Right atrium auricular region (tissue), 2 donors: ENCODE results near the gene GAK. TPM values are rescaled to one million over a fixed set of nuclear protein-coding genes. Genes with fewer than 3 reads are reported as not detected.

ENCODE experiments used
- DNase-seq: peaks from one replicate; pipeline ENCODE4 v3.0.0-alpha.2; 2019; ENCODE audit warnings: low spot score
- H3K27ac ChIP-seq, 2 donors: fragments of 200-600 bp; sonication (generic); 1 replicate in 1 of 2; 2 replicates in 1 of 2; pipeline ENCODE4 v1.5.1; 2016 to 2019
- H3K27me3 ChIP-seq, 2 donors: fragments of 200-600 bp; sonication (generic); one replicate each; pipeline versions ENCODE4 v1.5.1 to v1.6.0; 2017 to 2019
- H3K36me3 ChIP-seq: fragments of 200-600 bp; sonication (generic); one replicate; pipeline ENCODE4 v1.5.1; 2016
- H3K4me1 ChIP-seq, 2 donors: fragments of 200-600 bp; sonication (generic); one replicate each; pipeline versions ENCODE4 v1.5.1 to v1.6.0; 2017 to 2019
- H3K4me3 ChIP-seq, 2 donors: fragments of 200-600 bp; sonication (generic); 1 replicate in 1 of 2; 2 replicates in 1 of 2; pipeline ENCODE4 v1.5.1; 2017 to 2019; ENCODE audit warnings: mild to moderate bottlenecking in 1 of 2, moderate library complexity in 1 of 2
- H3K9me3 ChIP-seq, 2 donors: fragments of 200-600 bp; sonication (generic); one replicate each; pipeline ENCODE4 v1.5.1; 2019
- total RNA-seq, 2 donors: library from RNA; depleted of rRNA; stranded (reverse); fragments of >200 nt; gene quantifications; one replicate each; pipeline ENCODE4 v1.1.0, GENCODE V29; 2016
- TF ChIP-seq, protein P1 (sequence below), 2 donors: fragments of 200-600 bp; sonication (generic); IDR thresholded peaks; one replicate each; pipeline ENCODE4 v1.5.1; 2019; ENCODE audit warnings: antibody characterized with exemption in 2 of 2

The GAK gene
- total RNA-seq, 2 donors from 2014 or later, result 27.8 to 52.2 TPM

DNA sequence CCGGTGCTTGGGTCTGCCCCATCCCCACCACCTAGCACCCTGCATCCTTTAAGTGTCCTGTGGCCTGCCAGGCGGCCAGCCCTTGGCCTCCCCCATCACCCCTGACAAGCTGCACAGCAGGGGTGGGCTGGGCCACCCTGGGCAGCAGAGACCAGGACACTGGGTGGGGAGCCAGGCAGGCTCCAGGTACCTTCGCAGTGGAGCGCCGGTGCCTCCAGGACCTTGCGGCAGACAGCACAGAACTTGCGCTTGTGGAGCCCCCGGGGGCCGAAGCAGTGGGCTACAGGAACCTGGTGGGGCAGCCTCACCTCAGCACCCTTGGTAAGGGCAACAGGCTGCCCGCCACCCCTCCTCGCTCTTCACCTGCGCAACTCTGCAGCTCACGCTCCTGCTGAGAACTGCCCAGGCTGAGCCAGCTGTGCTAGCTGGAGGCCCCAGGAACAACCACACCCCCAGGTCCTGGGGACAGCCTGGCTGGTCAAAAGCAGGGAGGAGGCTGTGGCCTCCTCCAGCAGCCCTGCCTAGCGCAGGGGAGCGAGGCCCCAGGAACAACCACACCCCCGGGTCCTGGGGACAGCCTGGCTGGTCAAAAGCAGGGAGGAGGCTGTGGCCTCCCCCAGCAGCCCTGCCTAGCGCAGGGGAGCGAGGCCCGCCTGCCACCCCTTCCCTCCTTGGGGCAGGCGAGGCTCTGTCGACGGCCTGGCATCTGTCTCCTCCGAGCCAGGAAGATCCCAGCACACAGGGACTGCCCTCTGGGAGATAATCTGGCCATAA, 36.7 kb upstream of the GAK start:
- no peaks in the 10 kb centered on the region for H3K27me3 ChIP-seq

DNA sequence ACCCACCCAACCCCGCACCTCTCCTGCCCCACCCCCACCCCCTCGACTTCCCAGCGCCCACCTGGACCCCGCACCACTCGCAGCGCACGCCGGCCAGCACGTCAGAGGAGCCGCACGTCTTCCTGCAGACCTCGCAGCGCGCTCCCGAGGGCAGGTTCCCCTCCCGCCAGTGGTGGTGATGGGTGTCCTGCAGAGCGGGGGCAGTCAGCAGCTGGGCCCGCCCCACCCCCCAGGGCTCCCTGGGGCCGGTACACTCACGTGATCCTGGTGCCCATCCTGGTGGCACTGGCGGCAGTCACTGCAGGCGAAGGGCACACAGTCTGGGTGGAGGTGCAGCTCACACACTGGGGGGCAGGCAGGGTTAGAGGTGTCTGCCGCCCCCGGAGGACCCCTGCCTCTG, 36.1 kb upstream of the GAK start:
- TF ChIP-seq, protein P1, sequence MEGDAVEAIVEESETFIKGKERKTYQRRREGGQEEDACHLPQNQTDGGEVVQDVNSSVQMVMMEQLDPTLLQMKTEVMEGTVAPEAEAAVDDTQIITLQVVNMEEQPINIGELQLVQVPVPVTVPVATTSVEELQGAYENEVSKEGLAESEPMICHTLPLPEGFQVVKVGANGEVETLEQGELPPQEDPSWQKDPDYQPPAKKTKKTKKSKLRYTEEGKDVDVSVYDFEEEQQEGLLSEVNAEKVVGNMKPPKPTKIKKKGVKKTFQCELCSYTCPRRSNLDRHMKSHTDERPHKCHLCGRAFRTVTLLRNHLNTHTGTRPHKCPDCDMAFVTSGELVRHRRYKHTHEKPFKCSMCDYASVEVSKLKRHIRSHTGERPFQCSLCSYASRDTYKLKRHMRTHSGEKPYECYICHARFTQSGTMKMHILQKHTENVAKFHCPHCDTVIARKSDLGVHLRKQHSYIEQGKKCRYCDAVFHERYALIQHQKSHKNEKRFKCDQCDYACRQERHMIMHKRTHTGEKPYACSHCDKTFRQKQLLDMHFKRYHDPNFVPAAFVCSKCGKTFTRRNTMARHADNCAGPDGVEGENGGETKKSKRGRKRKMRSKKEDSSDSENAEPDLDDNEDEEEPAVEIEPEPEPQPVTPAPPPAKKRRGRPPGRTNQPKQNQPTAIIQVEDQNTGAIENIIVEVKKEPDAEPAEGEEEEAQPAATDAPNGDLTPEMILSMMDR (IDR thresholded peaks at IDR 0.05), result no peak
- H3K27ac ChIP-seq, result no peak overlapping the region

More for the DNA sequence above, 36.7 kb upstream of the GAK start:
- Histone ChIP-seq H3K4me3 (no peak overlapping the region), H3K9me3 (no peaks in the 10 kb centered on the region), H3K36me3 (no peaks in the 10 kb centered on the region), H3K27ac (no peak overlapping the region), H3K4me1 (peaks cover 0 to 34% of the 10 kb centered on the region in 2 donors)
- DNase-seq, result no peak
- TF ChIP-seq, protein P1 (IDR thresholded peaks at IDR 0.05), result no peak

DNA sequence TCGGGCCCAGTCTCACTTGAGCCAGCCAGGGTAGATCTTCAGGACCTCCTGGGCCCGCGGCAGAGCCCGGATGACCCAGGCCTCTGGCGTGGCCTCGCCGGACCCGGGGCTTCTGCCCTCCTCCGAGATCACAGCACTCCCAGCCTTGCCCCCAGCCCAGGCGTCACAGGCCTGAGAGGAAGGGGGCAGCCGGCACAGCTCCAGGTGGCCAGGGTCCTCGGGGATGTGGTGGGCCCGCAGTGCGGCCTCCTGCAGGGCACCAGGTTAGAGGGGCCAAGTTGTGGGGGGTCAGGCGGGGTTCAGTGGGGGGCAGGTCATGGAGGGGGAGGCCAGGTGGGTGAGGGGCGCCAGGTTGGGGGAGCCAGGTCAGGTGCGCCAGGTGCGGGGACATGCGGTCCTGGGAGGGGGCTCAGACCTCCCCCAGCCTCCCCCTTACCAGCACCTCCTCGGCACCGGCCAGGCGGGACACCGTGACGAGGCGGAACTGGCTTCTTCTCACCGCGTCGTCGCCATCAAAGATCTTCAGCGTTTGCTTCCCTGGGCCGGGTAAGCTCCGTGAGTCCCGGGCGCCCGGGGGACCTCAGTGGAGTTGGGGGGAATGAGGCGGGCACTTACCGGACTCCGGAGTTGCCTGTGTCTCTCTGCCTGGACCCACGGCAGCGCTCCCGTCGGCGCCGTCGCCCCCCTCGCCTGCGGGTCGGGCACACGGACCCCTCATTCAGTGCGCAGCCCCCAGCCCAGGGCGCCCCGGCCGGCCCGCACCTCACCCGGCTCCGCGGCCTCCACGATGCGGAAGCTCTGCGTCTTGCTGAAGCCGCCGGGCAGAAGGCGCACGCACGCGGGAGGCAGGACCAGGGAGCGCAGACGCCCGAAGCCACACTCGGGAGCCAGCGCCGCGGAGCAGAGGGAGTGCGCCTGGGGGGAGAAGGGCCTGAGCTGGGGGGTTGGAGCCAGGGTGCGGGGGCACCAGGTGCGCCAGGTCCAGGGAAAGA, 35.3 kb upstream of the GAK start:
- DNase-seq, result no peak
- TF ChIP-seq, protein P1 (IDR thresholded peaks at IDR 0.05), result no peak
- no peak overlapping the region for H3K27ac ChIP-seq
- peaks cover 4% of the 10 kb centered on the region for H3K36me3 ChIP-seq
- H3K4me3 ChIP-seq, result peak overlapping the region in 1 of 2 donors; percentile 21
- H3K4me1 ChIP-seq, result peaks cover 0 to 26% of the 10 kb centered on the region in 2 donors
- H3K27me3 ChIP-seq, result no peaks in the 10 kb centered on the region
- H3K9me3 ChIP-seq, result no peaks in the 10 kb centered on the region

More for the DNA sequence above, 36.1 kb upstream of the GAK start:
- Histone ChIP-seq H3K4me3 (peak overlapping the region in 1 of 2 donors; percentile 21), H3K36me3 (no peaks in the 10 kb centered on the region), H3K27me3 (no peaks in the 10 kb centered on the region), H3K9me3 (no peaks in the 10 kb centered on the region), H3K4me1 (peaks cover 0 to 32% of the 10 kb centered on the region in 2 donors)
- no peak for DNase-seq

DNA sequence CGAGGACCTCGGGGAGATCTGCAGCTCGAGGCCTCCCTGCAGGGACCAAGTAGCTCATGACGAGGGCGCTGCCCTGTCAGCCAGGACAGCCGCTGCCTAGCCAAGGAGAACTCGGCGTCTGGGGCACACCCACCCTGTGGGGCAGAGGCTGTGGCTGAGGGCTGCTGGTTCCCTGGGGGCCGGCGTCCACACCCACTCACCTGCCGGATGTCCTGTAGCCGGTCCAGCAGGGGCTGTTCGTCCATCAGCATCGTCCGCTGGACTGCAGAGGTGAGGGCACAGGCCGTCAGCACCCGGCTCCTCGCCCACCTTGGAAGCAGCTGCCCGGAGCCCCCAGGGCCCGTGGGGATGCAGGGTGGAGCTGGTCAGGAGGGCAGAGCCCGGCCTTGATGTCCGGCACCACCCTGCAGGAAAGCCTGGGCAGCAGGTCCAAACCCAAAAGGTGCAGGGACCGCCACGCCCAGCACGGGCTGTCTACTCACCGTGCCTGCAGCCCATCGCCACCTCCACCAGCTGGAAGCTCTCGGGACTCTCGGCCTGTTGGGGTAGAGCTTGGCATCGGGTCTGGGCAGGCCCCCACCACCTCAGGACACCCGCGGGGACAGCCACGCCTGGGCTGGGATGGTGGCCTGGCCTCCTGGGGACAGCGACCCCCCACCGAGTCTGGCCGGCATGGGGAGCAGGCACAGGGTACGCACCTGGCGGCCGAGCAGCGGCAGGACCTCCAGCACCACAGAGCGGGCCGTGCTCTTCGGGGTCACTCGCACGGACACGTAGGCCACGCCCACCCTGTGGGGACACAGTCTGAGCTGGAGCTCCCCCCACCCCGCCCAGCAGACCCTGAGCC, 34.4 kb upstream of the GAK start:
- Histone ChIP-seq H3K27me3 (no peaks in the 10 kb centered on the region), H3K4me1 (peaks cover 0 to 17% of the 10 kb centered on the region in 2 donors), H3K9me3 (no peaks in the 10 kb centered on the region), H3K4me3 (no peak overlapping the region), H3K27ac (no peak overlapping the region), H3K36me3 (peaks cover 9% of the 10 kb centered on the region)
- TF ChIP-seq, protein P1 (IDR thresholded peaks at IDR 0.05), result no peak
- no peak for DNase-seq

DNA sequence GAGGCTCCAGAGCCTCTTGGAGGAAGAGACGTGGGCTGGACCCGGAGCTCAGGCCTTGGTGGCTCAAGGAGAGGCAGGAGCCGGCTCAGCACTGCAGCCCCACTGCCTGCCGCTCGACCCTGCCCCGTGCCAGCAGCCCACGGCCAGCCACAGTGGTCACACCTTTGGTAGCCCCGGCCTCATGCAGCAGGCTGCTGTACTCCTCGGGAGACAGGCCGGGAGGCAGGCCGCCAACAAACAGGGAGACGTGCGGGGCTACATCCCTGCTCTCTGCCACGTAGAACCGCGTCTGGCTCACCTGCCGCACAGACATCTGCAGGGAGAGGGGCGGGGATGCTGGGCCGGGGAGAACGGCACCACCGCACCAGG, 33.6 kb upstream of the GAK start:
- Histone ChIP-seq H3K27me3 (no peaks in the 10 kb centered on the region), H3K4me3 (no peak overlapping the region), H3K9me3 (no peaks in the 10 kb centered on the region), H3K27ac (no peak overlapping the region), H3K36me3 (peaks cover 9% of the 10 kb centered on the region), H3K4me1 (peaks cover 0 to 14% of the 10 kb centered on the region in 2 donors)
- no peak for DNase-seq
- TF ChIP-seq, protein P1 (IDR thresholded peaks at IDR 0.05), result no peak
